HG03520 (cell line): ENCODE measurements around the gene DACH1.
A peak's percentile ranks its signal among the peaks of the same experiment; 100 is the strongest.
"Not testable (repeated sequence)": the region's sequence is repeated elsewhere in the genome, so short reads cannot be mapped to it uniquely, and the experiment has no call there.

Experiments
- ATAC-seq: cut with Tn5 transposase; IDR thresholded peaks from one replicate; pipeline ENCODE4 v1.9.1; 2021; ENCODE audit warnings: mild to moderate bottlenecking, moderate library complexity; ENCODE audit not compliant: unreplicated experiment

The DACH1 gene

DNA sequence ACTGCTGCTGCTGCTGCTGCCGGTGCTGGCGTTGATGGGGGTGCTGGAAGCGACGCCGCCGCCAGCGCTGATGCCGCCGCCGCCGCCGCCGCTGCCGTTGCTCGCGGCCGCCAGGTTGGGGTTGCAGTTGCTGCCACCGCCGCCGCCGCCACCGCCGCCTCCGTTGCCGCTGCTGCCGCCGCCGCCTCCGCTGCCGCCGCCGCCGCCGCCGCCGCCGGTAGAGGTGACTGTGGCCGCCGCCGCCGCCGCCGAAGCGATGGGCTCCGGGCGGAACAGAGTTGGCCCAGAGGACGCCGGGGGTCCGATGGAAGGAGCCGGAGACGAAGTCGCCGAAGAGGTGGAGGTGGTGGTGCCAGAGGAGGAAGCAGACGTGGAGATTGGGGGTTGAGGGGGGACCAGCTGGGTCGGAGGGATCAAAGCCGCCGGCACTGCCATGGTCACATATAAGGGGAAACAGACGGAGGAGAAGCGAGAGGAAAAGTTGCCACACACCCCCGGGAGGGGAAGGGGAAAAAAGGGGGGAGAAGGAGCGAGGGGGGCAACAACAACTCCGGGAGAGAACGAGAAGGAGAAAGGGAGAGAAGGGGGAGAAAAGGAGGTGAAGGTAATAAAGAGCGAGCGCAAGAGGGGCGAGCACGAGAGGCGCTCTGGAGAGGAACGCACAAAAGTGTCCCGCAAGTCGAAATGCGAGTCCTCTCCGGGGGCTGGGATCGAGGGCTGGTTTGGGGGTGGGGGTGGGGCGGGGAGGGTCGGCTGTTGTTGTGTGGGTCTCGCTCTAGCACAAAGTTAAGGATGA, 471 bp downstream of the DACH1 start:
- peak; percentile 8 for ATAC-seq

- ATAC-seq = no peak
These were observed 1.1 kb downstream of the DACH1 start for GRCh38 chr13:71865874-71866334.

- ATAC-seq = no peak
These were observed 1.8 kb downstream of the DACH1 start for GRCh38 chr13:71864986-71865873.

GRCh38 chr13:71864094-71864985, 2.7 kb downstream of the DACH1 start:
- no peak for ATAC-seq

- ATAC-seq = no peak
These were observed 3.6 kb downstream of the DACH1 start for GRCh38 chr13:71863254-71863865.

- no peak for ATAC-seq
These were observed 4.5 kb downstream of the DACH1 start for GRCh38 chr13:71862459-71862943.

DNA sequence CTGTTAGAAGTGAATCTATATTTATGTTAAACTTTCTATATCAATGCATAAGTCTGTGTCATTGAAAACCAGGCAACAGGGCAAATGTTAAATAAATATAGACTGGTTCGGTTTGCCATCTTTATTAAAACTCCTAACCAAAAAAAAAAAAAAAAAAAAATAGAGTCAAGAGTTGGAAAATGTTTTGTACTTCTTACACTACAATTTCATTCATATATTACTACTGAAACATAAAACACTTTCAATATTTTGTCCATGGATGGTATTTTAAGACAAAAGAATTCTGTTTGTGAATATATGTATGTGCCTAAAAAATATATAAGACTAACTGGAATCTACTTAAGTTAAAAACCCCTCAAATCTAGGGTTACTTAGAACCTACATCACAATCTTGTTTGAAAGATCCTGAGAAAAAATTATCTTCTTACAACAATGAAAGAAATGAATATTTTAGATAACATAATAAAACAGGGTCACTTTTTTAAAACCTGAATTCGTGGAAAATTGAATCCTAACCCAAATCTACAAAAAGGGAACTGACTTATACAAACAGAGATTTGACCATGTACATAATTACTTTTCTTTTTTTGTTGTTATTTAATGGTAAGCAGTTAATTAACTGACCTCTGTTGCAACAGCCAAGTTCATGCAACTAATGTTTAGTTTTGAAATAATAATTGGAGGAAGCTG, 5.1 kb downstream of the DACH1 start:
- no peak for ATAC-seq

- no peak for ATAC-seq
These were observed 6.4 kb downstream of the DACH1 start for GRCh38 chr13:71860547-71861138.

DNA sequence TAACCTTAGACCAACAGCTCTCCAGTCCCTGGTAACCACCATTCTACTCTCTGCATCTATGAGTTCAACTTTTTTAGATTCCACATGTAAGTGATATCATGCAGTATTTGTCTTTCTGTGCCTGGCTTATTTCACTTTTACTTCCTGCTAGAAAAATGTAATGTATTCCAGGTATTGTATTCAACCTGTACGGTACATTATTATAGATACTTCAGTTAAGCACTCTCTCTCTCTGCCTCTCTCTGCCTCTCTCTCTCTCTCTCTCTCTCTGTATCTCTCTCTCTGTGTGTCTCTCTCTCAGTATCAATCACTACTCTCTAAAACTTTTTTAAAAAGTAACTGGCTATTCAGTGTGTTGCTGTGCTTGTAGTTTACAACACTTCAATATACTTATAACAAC, 8.4 kb downstream of the DACH1 start:
- ATAC-seq = no peak

DNA sequence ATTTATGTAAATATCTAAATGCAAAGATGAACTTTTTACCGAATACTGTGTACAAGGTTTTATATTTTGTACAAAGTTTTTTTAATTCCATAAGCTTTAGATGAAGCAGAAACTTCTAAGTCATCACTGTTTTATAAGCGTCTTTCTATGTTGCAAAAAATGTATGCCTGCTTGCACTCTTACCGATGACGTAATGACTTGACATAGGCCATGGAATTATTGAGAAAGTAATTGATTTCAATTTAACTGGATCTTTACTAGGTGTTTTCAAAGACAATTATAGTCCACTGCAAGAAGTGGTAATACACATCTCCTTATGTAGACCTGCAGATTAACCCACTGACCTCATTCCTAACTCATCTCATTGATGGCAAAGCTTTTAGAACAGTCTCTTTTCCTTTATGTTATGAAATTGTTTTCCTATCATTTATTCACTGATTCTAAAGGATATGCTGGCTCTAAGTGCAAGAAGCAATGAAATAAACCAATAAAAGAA, 10.4 kb downstream of the DACH1 start:
- ATAC-seq = no peak

- ATAC-seq = no peak
These were observed 12.6 kb downstream of the DACH1 start for GRCh38 chr13:71854401-71854800.

DNA sequence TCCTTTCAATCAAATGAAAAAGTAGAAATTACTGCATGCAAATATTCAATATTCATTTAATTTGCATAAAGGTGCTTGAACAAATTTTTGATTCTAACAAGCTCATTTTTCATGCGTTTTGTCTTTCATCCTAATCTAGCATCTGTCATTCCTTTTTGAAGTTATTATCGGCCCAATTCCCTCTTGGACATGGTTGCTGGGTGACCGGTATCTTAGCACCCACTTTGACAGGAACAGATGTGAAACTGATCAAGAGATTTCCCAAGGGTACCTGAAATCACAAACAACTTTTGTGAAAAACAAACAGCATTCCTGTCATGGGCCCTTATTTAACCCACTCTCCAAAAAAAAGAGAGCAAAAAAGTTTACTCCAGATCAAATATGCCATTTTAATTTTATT, 13.3 kb downstream of the DACH1 start:
- no peak for ATAC-seq

DNA sequence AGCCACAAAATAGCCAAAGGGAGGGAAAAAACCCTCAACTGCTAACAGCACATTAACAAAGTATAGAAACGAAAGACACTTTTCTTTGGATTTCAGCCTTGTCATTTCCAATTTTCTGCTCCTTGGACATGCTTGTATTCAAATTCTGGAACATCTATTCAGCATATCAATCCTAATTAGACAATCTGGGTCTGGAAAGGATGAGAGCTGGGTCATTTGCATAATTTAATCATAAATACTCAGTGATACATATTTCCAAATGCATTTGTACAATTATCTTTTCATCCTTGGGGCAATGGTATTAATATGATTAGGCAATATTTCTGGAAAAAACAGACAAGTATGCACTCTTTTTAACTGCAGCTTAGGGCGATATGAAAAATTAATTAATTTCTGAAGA, 14.3 kb downstream of the DACH1 start:
- ATAC-seq = no peak

DNA sequence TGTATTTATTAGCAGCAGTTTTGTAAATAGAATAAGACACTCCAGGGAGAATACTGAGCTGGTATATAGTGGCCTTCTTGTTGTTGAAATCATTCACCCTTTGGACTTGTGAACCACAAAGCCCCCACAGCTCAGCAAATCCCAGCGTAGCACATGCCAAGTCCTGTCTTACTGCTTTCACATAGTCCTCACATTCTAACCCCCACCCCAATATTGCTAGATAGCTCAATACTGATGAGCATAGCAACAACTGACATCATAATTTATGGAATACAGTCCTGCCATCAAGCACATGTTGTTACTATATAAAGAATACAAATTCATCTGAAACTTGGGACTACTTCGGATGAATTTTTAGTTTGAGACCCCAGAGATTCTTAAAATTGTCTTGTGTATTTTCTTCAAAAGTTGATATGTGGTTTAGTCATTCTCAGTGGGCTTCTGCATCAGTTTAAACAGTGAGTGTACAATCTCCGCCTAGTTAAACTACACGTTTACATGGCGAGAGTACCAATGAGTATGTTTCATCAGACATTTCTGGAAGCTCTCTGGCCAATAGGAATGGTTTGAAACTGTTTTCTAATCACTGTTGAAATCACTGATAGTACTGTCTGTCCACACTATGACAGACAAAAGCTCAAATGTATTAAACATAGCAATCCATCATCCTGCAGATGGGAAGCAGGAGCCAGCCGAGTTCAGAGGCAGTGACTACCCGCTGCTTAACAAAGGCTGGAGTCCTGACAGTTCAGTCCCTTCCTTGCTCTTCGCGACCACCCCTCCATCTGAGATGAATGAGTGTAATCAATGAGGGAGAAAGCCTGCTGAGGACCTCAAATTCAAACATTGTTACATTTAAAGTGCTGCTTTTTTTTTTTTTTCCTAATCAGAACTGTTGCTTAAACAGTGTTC, 15.2 kb downstream of the DACH1 start:
- no peak for ATAC-seq

DNA sequence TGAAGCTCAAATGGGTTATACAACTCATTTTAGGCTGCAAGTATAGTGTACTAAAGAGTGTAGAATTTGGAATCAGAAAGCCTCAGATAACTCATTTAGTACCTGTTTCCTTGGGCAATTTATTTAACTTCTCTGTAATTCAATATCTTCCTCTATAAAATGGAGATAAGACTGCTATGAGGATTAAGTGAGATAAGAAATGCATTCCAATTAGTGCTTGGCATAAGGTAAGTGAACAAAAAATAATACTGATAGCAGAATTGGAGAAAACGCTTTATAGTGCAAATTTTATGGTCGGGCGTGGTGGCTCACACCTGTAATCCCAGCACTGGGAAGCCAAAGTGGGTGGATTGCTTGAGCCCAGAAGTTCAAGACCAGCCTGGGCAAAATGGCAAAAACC, 25.0 kb downstream of the DACH1 start:
- ATAC-seq = no peak

GRCh38 chr13:71838842-71839241, 28.2 kb downstream of the DACH1 start:
- ATAC-seq = no peak

DNA sequence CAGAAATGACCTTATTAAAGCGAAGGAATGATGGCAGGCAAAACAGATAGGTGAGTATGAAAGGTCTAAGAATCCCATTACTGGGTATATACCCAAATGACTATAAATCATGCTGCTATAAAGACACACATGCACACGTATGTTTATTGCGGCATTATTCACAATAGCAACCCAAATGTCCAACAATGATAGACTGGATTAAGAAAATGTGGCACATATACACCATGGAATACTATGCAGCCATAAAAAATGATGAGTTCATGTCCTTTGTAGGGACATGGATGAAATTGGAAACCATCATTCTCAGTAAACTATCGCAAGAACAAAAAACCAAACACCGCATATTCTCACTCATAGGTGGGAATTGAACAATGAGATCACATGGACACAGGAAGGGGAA, 29.4 kb downstream of the DACH1 start:
- not testable (repeated sequence) for ATAC-seq

- ATAC-seq = no peak
These were observed 35.3 kb downstream of the DACH1 start for GRCh38 chr13:71831716-71832115.
